ENCODE measurements around the gene FAM114A2.
"Not testable (repeated sequence)": the region's sequence is repeated elsewhere in the genome, so short reads cannot be mapped to it uniquely, and the experiment has no call there.

DNA sequence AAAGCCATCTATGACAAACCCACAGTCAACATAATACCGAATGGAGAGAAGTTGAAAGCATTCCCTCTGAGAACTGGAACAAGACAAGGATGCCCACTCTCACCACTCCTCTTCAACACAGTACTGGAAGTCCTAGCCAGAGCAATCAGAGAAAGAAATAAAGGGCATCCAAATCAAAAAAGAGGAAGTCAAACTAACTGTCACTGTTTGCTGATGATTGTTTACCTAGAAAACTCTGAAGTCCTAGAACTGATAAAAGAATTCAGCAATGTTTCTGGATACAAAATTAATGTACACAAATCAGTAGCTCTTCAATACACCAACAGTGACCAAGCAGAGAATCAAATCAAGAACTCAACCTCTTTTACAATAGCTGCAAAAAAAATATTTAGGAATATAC, 19.8 kb downstream of the FAM114A2 start:
- not testable (repeated sequence) for TF ChIP-seq EZH2 (IDR thresholded peaks at IDR 0.05); POLR2A (IDR thresholded peaks at IDR 0.05; ENCODE audit: borderline replicate concordance, extremely low read depth, insufficient read depth, insufficient read length); EZH2phosphoT487 (IDR thresholded peaks at IDR 0.05; ENCODE audit: borderline replicate concordance); SP1 (IDR thresholded peaks at IDR 0.05; ENCODE audit: low read depth)
- TF ChIP-seq, protein P1, sequence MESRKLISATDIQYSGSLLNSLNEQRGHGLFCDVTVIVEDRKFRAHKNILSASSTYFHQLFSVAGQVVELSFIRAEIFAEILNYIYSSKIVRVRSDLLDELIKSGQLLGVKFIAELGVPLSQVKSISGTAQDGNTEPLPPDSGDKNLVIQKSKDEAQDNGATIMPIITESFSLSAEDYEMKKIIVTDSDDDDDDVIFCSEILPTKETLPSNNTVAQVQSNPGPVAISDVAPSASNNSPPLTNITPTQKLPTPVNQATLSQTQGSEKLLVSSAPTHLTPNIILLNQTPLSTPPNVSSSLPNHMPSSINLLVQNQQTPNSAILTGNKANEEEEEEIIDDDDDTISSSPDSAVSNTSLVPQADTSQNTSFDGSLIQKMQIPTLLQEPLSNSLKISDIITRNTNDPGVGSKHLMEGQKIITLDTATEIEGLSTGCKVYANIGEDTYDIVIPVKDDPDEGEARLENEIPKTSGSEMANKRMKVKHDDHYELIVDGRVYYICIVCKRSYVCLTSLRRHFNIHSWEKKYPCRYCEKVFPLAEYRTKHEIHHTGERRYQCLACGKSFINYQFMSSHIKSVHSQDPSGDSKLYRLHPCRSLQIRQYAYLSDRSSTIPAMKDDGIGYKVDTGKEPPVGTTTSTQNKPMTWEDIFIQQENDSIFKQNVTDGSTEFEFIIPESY (IDR thresholded peaks at IDR 0.05; ENCODE audit: extremely low read depth, insufficient replicate concordance, low read length): not testable (repeated sequence)
- TF ChIP-seq, protein P2, sequence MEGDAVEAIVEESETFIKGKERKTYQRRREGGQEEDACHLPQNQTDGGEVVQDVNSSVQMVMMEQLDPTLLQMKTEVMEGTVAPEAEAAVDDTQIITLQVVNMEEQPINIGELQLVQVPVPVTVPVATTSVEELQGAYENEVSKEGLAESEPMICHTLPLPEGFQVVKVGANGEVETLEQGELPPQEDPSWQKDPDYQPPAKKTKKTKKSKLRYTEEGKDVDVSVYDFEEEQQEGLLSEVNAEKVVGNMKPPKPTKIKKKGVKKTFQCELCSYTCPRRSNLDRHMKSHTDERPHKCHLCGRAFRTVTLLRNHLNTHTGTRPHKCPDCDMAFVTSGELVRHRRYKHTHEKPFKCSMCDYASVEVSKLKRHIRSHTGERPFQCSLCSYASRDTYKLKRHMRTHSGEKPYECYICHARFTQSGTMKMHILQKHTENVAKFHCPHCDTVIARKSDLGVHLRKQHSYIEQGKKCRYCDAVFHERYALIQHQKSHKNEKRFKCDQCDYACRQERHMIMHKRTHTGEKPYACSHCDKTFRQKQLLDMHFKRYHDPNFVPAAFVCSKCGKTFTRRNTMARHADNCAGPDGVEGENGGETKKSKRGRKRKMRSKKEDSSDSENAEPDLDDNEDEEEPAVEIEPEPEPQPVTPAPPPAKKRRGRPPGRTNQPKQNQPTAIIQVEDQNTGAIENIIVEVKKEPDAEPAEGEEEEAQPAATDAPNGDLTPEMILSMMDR (IDR thresholded peaks at IDR 0.05 in 2 of 3, conservative IDR thresholded peaks at IDR 0.05 in 1 of 3; ENCODE audit: borderline replicate concordance in 1 of 3, insufficient read depth in 1 of 3, low read depth in 2 of 3, low read length in 2 of 3): not testable (repeated sequence)
- TF ChIP-seq, protein P3, sequence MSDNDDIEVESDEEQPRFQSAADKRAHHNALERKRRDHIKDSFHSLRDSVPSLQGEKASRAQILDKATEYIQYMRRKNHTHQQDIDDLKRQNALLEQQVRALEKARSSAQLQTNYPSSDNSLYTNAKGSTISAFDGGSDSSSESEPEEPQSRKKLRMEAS (IDR thresholded peaks at IDR 0.05): not testable (repeated sequence)
- TF ChIP-seq, protein P4, sequence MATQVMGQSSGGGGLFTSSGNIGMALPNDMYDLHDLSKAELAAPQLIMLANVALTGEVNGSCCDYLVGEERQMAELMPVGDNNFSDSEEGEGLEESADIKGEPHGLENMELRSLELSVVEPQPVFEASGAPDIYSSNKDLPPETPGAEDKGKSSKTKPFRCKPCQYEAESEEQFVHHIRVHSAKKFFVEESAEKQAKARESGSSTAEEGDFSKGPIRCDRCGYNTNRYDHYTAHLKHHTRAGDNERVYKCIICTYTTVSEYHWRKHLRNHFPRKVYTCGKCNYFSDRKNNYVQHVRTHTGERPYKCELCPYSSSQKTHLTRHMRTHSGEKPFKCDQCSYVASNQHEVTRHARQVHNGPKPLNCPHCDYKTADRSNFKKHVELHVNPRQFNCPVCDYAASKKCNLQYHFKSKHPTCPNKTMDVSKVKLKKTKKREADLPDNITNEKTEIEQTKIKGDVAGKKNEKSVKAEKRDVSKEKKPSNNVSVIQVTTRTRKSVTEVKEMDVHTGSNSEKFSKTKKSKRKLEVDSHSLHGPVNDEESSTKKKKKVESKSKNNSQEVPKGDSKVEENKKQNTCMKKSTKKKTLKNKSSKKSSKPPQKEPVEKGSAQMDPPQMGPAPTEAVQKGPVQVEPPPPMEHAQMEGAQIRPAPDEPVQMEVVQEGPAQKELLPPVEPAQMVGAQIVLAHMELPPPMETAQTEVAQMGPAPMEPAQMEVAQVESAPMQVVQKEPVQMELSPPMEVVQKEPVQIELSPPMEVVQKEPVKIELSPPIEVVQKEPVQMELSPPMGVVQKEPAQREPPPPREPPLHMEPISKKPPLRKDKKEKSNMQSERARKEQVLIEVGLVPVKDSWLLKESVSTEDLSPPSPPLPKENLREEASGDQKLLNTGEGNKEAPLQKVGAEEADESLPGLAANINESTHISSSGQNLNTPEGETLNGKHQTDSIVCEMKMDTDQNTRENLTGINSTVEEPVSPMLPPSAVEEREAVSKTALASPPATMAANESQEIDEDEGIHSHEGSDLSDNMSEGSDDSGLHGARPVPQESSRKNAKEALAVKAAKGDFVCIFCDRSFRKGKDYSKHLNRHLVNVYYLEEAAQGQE (IDR thresholded peaks at IDR 0.05; ENCODE audit: low read depth): not testable (repeated sequence)
